K562 (cell line): ENCODE measurements around the gene PPP4C. TPM values are rescaled to one million over a fixed set of nuclear protein-coding genes. Genes with fewer than 3 reads are reported as not detected.

Experiments used
- CHD2 ChIP-seq: IDR thresholded peaks from 2 replicates; pipeline ENCODE4 v1.6.1; 2011; ENCODE audit warnings: low read depth, low read length
- CREB3 ChIP-seq: fragments of 450-650 bp; conservative IDR thresholded peaks from 2 replicates; pipeline ENCODE4 v1.6.1; 2016; ENCODE audit warnings: missing genetic modification characterization, low read depth, mild to moderate bottlenecking, missing compliant biosample characterization, moderate library complexity
- E2F1 ChIP-seq: sonication (generic); formaldehyde crosslinking; IDR thresholded peaks from 2 replicates; pipeline ENCODE4 v1.8.1; 2023; ENCODE audit warnings: mild to moderate bottlenecking, missing genetic modification reagents, moderate library complexity
- GABPA ChIP-seq: fragments of 200-800 bp; sonication (Bioruptor generic); conservative IDR thresholded peaks from 2 replicates; pipeline ENCODE4 v1.6.1; 2016; ENCODE audit warnings: low read depth, missing genetic modification characterization, missing compliant biosample characterization
- MYC ChIP-seq, 2 experiments: fragments of 250-450 bp in 1 of 2; sonication (Bioruptor Pico) in 1 of 2; IDR thresholded peaks; 2 replicates each; pipeline versions ENCODE4 v1.5.1 to v1.6.1; 2012 to 2021; ENCODE audit warnings: low read depth in 2 of 2, borderline replicate concordance in 1 of 2, improper control_type of control experiment in 1 of 2, low read length in 1 of 2, mild to moderate bottlenecking in 1 of 2, moderate library complexity in 1 of 2
- POLR2A ChIP-seq: fragments of 450-650 bp; conservative IDR thresholded peaks from 2 replicates; pipeline ENCODE4 v1.6.1; 2016
- RNF2 ChIP-seq: sonication (generic); IDR thresholded peaks from 2 replicates; pipeline ENCODE4 v1.6.1; 2016
- SMAD4 ChIP-seq: fragments of 250-450 bp; sonication (Bioruptor Pico); conservative IDR thresholded peaks from 2 replicates; pipeline ENCODE4 v1.8.0; 2021; ENCODE audit warnings: inconsistent platforms, mild to moderate bottlenecking, moderate library complexity
- TFAP4 ChIP-seq: sonication (generic); formaldehyde crosslinking; IDR thresholded peaks from 2 replicates; pipeline ENCODE4 v1.8.0; 2022; ENCODE audit warnings: missing genetic modification reagents, mild to moderate bottlenecking, moderate library complexity, borderline replicate concordance
- USF1 ChIP-seq: sonication (generic); formaldehyde crosslinking; IDR thresholded peaks from 2 replicates; pipeline ENCODE4 v1.9.0; 2022; ENCODE audit warnings: mild to moderate bottlenecking, missing genetic modification reagents
- ZBTB9 ChIP-seq: fragments of 450-650 bp; formaldehyde crosslinking; IDR thresholded peaks from 2 replicates; pipeline ENCODE4 v1.4.0; 2020; ENCODE audit warnings: mild to moderate bottlenecking, moderate library complexity
- ZFP36 ChIP-seq: fragments of 150-350 bp; IDR thresholded peaks from 2 replicates; pipeline ENCODE4 v1.6.1; 2018; ENCODE audit warnings: low read length, low read depth; ENCODE audit not compliant: partially characterized antibody
- ZNF395 ChIP-seq: fragments of 200-800 bp; sonication (Bioruptor generic); IDR thresholded peaks from 2 replicates; pipeline ENCODE4 v1.6.1; 2017; ENCODE audit warnings: missing genetic modification characterization, missing compliant biosample characterization
- polyA plus RNA-seq, 8 experiments: library from polyadenylated mRNA; depleted of rRNA in 4 of 8; stranded (reverse) in 5 of 8; unstranded in 3 of 8; fragments of >200 nt; fragmentation: Nextera tagmentation in 2 of 8; fragmentation: Illumina TruSeq in 1 of 8; extraction: Ambion mirVana in 2 of 8; extraction: Trizol in 1 of 8; gene quantifications; 2 replicates each; pipeline versions ENCODE4 v1.2.1 to v1.2.3, GENCODE V29; 2011 to 2014; ENCODE audit warnings: inconsistent platforms in 1 of 8, missing spikeins in 1 of 8
- total RNA-seq, 7 experiments: library from RNA; depleted of rRNA in 6 of 7; stranded (reverse); fragments of >200 nt in 6 of 7; fragmentation: Illumina TruSeq in 2 of 7; extraction: Trizol in 2 of 7; gene quantifications; 2 replicates each; pipeline versions ENCODE4 v1.2.1 to v1.2.3, GENCODE V29; 2011 to 2021; ENCODE audit warnings: low replicate concordance in 1 of 7

Gene PPP4C
- total and polyA plus RNA-seq, 9 of the 15 experiments (the other 6 are each of a cell fraction or from before 2014, with no cell fraction given): 3.5 to 183 (median 131) TPM

GRCh38 chr16:30096105-30096861, 20.5 kb downstream of the PPP4C start, which contains the start of gene YPEL3 (continued):
- TF ChIP-seq TFAP4 (peak; percentile 94), CHD2 (peak; percentile 57; the same call in 1 of the 2 replicates), POLR2A (peak; percentile 71), ZFP36 (peak; percentile 5), ZBTB9 (CRISPR knock-in tag) (peak; percentile 62; the same call in 1 of the 2 replicates), GABPA (tag) (peak; percentile 87), RNF2 (peak; percentile 23; the same call in 1 of the 2 replicates), E2F1 (CRISPR knock-in tag) (no peak), ZNF395 (CRISPR knock-in tag) (0 out of 2 replicates have a peak, but pooled peaks have one; percentile 59), USF1 (CRISPR knock-in tag) (0 out of 2 replicates have a peak, but pooled peaks have one; percentile 24), CREB3 (no peak), MYC (IDR thresholded peaks at IDR 0.05; ENCODE audit: low read depth, low read length) (peak; percentile 78), MYC (CRISPR knock-in tag; IDR thresholded peaks at IDR 0.05; ENCODE audit: borderline replicate concordance, low read depth) (peak; percentile 62; the same call in 1 of the 2 replicates), SMAD4 (CRISPR knock-in tag) (peak; percentile 61)
